ENCODE data around the gene ALKBH7.

GRCh38 chr19:6364353-6364752, 8.2 kb upstream of the ALKBH7 start:
- TF ChIP-seq REST (IDR thresholded peaks at IDR 0.05; ENCODE audit: low read depth, low read length) (no peak), PBX3 (IDR thresholded peaks at IDR 0.05) (no peak), EP300 (IDR thresholded peaks at IDR 0.05; ENCODE audit: borderline replicate concordance in 1 of 2, low read depth in 1 of 2, low read length in 1 of 2) (no peak)
